AG08395 (cell line): Measurements from ENCODE around the gene GANC.

Experiments
- DNase-seq: peaks from one replicate; pipeline ENCODE4 v3.0.0; 2012; ENCODE audit warnings: mixed read lengths, low spot score

GANC gene

DNA sequence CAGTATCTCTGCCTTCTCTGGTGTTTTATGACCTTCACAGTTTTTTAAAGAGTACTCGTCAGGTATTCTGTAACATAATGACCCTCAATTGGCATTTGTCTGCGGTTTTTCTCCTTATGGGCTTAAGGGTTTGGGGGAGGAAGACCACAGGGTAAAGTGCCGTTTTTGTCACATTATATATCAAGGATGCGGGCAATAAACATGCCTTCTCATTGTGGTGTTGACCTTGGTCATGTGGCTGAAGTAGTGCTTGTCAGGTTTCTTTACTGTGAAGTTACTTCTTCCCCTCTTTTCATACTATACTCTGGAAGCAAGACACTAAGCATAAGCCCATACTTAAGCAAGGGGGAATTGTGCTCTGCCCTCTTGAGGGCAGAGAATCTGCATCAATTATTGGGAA is 102.9 kb downstream of the GANC start:
- DNase-seq, result no peak

GRCh38 chr15:42378011-42378410 is 105.0 kb downstream of the GANC start:
- DNase-seq, result no peak

- no peak for DNase-seq
Observed at GRCh38 chr15:42384597-42384996, 111.6 kb downstream of the GANC start.

DNA sequence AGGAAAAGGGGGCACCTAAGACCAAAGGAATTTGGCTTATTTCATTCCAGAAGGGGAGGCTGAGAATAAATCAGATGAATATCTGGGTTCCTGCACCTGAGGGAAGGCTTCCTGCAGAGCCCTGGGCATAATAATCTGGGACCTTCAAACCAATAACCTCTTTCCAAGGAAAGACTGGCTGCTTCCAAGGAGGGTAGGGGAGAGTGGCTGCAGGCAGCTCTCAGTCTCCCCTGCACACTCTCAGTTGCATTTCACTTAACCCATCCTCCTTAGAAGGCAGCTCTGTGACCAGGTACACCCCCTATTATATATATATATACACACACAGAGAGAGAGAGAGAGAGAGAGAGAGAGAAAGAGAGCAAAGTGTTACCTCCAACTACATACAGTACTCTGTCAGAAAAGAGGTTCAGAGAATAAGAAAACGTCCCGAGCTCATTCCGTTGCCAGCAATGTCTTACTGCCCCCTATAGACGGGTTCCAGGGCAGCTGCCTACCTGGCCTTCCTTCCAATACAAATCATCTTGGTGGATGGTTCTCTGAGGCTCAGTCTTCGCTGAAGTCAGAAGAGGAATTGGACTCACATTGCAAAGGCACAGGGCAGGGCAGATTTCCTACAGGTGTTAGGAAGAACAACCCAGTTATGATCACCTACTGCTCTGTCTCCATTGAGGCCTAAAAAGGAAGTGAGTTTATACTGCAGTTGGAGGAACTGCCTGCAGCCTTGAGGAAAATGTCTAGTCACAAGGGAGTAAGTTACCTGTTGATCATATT is 112.4 kb downstream of the GANC start:
- DNase-seq, result peak; percentile 38

- DNase-seq, result no peak
Observed at GRCh38 chr15:42385980-42386700, 113.1 kb downstream of the GANC start.

- no peak for DNase-seq
Observed at GRCh38 chr15:42387603-42388002, 114.6 kb downstream of the GANC start.

GRCh38 chr15:42392309-42393024 is 119.5 kb downstream of the GANC start:
- DNase-seq, result no peak

DNA sequence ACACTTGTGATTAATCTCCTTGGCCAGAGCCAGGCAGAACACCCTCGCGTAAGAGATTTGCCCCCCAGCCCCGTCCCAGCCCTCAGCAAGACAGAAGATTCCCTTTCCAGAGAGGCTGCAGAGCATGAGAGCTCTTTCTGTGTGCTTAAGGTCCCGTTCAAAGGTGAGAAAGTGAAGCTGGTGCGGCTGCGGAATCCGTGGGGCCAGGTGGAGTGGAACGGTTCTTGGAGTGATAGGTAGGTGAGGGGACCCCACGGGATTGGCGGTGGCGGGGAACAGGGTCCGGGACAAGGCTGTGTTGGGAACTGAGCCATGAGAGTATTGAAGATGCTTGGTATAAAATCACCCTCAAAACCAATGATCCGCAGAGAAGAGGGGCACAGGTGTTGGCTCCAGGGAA is 121.1 kb downstream of the GANC start:
- no peak for DNase-seq

GRCh38 chr15:42395838-42396237 is 122.8 kb downstream of the GANC start:
- DNase-seq, result no peak

DNA sequence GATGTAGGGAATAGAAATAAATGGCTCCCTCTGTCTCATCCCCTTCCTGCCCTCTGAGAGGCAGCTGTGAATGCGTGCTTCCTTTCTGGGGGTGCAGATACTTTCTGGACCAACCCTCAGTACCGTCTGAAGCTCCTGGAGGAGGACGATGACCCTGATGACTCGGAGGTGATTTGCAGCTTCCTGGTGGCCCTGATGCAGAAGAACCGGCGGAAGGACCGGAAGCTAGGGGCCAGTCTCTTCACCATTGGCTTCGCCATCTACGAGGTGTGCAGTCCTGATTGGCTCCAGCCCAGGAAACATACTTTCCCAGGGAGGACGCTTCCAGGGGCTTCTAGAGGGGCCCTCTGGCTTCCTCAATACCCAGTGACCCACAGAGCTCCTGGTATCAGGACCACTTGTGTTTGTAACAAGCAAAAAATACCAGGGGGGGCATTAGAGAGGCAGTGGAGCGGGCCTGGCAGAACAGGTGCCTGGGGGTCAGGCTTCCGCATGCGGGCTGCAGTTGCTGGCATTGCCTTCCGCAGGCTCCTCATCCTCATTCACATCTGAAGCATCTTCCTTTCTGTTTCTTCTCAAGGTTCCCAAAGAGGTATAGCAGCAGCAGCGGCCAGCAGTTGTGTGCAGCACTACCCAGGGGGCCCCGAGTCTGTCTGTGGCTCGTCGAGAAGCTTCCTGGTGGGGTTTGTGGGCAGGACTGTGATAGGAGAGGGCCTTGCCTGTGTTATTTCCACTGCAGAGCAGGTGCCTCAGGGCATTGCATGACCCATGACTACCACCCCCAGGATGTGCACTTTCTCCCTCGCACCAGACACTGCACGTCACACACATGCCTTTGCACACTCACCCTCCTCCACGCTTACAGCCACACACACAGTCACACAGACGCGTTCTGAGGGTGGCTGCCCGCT is 128.8 kb downstream of the GANC start:
- DNase-seq, result no peak

DNA sequence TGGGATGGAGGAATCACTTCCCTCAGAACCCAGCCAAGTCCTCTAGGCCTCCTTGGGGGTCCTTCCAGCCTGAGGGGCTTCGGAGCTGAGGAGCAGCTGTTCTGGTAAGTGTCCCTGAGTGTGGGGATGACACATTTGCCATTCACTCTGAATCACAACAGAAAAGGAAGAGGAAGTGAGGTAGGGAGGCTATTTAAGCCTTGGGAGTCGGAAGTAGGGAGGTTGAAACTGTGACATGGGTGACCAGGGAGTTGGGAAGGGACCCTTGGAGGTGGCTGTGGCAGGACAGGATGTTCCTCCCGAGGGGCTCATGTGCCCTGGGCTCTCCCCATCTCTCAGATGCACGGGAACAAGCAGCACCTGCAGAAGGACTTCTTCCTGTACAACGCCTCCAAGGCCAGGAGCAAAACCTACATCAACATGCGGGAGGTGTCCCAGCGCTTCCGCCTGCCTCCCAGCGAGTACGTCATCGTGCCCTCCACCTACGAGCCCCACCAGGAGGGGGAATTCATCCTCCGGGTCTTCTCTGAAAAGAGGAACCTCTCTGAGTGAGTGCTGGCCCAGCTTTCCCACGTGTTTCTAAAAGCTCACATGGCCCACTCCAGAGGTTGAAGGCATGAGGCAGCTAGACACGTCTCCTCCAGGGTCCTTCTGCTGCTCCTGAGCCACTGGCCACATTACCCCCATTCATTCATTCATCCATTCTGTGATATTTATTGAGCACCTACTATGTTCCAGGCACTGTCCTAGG is 129.6 kb downstream of the GANC start:
- no peak for DNase-seq

DNA sequence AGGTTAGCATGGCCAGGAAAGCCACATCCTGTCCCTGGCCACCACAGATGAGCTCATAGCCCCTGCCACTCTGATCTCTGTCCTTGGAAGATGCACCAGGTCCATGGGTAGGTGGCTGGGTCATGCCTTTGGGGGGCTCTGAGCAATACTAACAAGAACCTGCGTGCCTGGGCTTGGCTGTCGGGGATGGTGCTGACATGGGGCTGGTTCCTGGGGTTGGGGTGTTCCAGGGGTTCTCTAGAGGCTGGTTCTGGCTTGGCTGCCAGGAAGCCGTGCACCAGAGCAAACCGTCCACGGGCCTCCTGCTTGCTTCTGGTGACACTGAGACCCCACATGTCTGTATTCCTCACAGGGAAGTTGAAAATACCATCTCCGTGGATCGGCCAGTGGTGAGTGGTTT is 130.4 kb downstream of the GANC start:
- DNase-seq, result no peak

DNA sequence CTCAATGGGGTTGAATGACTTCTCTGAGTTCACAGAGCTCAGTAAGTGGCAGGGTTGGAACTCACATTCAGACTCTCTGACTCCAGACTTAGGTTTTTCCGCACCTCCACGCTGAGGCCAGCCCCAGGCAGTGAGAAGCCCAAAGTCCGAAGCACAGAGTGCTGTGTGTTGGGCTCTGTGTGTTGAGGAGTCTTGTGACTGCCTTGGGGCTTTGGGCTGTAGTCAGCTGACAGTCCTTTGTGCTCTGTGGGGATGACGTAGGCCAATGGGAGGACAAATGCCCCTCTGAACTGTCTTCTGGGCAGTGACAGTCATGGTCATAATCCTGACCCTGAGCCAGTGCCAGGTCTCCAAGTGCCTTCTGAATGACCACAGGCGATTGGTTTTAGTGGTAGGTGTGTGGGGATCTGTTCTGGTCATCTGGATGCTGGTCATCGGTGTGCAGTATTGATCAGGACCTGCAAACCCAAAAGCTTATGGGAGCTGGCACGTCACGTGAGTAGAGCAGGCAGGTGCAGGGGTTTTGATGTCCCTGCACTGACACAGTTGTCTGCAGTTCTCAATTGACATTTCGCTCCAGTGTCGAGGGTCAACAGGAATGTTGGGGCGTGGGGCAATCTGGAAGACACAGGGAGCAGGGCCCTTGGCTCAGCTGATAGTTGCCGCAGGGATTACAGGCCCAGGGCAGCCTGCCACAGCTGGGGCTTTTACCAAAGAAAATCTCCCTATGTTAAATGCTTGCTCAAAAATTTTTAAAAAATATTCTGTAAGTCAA is 131.6 kb downstream of the GANC start:
- DNase-seq, result no peak

GRCh38 chr15:42405863-42406482 is 133.0 kb downstream of the GANC start:
- no peak for DNase-seq
